Ovary (tissue), 3 donors: ENCODE data around the gene STING1.

Experiments
- POLR2A ChIP-seq: fragments of 450-650 bp; IDR thresholded peaks from one replicate; pipeline ENCODE4 v1.6.1; 2017; ENCODE audit warnings: antibody characterized with exemption, mild to moderate bottlenecking, moderate library complexity
- TF ChIP-seq, protein P1 (sequence below), 3 donors: fragments of 450-650 bp in 2 of 3; fragments of 200-600 bp in 1 of 3; IDR thresholded peaks; one replicate each; pipeline versions ENCODE4 v1.5.1 to v1.8.0; 2016 to 2022; ENCODE audit warnings: antibody characterized with exemption in 3 of 3, mild to moderate bottlenecking in 1 of 3
- donor health status: DM: no; HTN: no; CAD: no.

- TF ChIP-seq, protein P1, sequence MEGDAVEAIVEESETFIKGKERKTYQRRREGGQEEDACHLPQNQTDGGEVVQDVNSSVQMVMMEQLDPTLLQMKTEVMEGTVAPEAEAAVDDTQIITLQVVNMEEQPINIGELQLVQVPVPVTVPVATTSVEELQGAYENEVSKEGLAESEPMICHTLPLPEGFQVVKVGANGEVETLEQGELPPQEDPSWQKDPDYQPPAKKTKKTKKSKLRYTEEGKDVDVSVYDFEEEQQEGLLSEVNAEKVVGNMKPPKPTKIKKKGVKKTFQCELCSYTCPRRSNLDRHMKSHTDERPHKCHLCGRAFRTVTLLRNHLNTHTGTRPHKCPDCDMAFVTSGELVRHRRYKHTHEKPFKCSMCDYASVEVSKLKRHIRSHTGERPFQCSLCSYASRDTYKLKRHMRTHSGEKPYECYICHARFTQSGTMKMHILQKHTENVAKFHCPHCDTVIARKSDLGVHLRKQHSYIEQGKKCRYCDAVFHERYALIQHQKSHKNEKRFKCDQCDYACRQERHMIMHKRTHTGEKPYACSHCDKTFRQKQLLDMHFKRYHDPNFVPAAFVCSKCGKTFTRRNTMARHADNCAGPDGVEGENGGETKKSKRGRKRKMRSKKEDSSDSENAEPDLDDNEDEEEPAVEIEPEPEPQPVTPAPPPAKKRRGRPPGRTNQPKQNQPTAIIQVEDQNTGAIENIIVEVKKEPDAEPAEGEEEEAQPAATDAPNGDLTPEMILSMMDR (IDR thresholded peaks at IDR 0.05) = no peak
- no peak for TF ChIP-seq POLR2A
These were observed 22.1 kb downstream of the STING1 start for GRCh38 chr5:139460455-139460854.
